ENCODE measurements around the gene CASK.

The CASK gene

DNA sequence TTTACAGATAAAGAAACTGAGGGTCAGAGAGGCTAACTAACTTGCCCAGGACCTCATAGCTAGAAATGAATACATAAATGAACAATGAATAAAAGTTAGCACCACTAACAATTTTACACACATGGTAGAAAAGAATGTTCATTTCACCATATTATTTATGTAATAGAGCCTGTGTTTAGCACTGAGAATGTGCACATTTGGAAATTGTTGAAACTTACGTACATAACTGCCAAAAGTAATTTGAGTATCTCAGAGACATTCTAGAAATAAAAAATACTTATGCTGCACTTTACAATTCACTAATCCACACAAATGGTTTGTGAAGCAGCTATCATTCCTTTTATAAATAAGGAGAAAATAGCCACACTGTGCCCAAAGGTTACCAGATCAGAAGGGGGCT, 9.9 kb downstream of the CASK start:
- DNase-seq (ENCODE audit: low read depth in 4 of 4, low spot score in 1 of 4) = no peak

GRCh38 chrX:41912923-41913322, 10.4 kb downstream of the CASK start:
- no peak for DNase-seq (ENCODE audit: low read depth in 4 of 4, low spot score in 1 of 4)

DNA sequence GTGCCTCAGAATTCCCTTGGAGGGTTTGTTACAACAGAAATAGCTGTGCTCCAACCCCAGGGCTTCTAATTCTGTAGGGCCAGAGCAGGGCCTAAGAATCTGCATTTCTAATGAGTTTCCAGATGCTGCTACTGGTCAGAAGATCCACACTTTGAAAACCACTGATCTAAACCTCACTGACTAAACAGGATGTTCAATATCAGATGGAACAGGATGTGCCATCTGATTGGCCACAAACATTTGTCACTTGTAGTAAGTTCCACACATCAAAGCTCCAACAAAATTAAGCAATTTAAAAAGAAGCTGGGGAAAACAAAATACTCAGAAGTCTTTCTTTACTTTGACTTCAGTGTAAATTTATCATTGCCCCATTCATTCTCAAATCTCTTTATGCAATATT, 14.3 kb downstream of the CASK start:
- no peak for DNase-seq (ENCODE audit: low read depth in 4 of 4, low spot score in 1 of 4)

DNA sequence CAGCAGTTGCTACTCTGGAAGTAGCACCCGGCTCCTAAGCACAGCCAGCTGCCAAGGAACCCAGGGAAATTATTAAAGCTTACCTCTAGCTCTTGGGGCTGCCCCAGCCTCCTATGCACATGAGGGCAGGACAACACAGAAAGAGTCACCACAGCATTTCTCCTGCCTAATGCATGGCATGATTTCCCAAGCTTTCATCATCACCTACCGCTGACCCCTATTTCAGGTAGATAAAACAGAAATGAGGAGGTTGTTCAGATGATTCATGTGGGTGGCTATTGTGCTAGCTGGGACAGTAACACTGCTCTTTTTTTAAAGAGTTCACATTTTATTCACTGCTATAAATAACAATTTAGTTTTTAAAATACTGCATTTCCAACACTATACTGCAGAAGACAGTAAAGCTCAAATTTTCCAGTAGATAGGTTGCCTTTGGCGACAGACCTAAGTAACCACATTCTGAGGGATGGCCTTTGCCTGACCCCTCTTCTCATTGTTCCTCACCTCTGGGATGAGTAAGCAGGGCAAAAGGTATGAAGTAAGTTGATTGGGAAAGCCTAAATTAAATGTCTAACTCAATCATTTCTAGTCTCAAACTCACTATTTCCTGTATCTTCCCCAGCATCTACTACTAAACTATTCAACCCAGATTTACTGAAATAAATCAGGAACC, 16.7 kb downstream of the CASK start:
- no peak for DNase-seq (ENCODE audit: low read depth in 4 of 4, low spot score in 1 of 4)

DNA sequence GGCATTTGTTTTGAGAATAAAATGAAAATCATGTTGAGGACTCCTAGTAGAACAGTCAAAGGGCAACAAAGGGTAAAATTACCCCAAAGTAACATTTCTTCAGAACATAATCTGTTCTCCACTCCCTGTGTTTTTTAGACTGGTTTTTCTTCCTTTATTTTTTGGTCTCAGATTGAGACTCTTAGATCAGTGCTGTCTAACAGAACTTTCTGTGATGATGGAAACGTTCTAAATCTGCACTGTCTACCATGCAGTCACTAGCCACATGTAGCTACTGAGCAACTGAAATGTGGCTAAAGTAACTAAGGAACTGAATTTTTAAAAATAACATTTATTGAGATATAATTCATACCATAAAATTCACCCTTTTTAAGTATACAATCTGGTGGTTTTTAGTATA, 19.8 kb downstream of the CASK start:
- DNase-seq (ENCODE audit: low read depth in 4 of 4, low spot score in 1 of 4) = no peak

GRCh38 chrX:41900321-41900720, 23.0 kb downstream of the CASK start:
- DNase-seq (ENCODE audit: low read depth in 4 of 4, low spot score in 1 of 4) = no peak

- DNase-seq (ENCODE audit: low read depth in 4 of 4, low spot score in 1 of 4) = no peak
These were observed 27.5 kb downstream of the CASK start for GRCh38 chrX:41895826-41896225.

DNA sequence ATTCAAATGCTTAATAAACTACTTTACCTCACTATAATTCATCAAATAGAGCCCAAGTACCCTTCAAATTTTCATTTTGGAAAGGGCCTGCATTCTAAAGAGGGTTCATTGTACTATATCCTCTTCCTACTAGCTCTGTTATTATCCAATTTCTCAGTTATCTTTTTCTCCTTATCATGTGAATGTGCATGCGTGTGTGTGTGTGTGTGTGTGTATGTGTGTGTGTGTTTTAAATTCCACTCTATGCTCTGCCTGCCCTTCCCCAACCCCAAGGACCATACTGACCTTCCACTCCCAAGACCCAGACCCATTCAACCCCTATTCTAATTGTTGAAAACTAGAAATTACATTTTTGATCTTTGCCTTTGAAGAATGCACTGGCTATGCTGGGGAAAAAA, 33.3 kb downstream of the CASK start:
- DNase-seq (ENCODE audit: low read depth in 4 of 4, low spot score in 1 of 4) = no peak

GRCh38 chrX:41889317-41890025, 33.9 kb downstream of the CASK start:
- no peak for DNase-seq (ENCODE audit: low read depth in 4 of 4, low spot score in 1 of 4)

GRCh38 chrX:41887691-41888090, 35.7 kb downstream of the CASK start:
- DNase-seq (ENCODE audit: low read depth in 4 of 4, low spot score in 1 of 4) = no peak

GRCh38 chrX:41885724-41886123, 37.6 kb downstream of the CASK start:
- no peak for DNase-seq (ENCODE audit: low read depth in 4 of 4, low spot score in 1 of 4)

- DNase-seq (ENCODE audit: low read depth in 4 of 4, low spot score in 1 of 4) = no peak
These were observed 42.2 kb downstream of the CASK start for GRCh38 chrX:41881166-41881565.

- no peak for DNase-seq (ENCODE audit: low read depth in 4 of 4, low spot score in 1 of 4)
These were observed 46.2 kb downstream of the CASK start for GRCh38 chrX:41877167-41877566.

- DNase-seq (ENCODE audit: low read depth in 4 of 4, low spot score in 1 of 4) = no peak
These were observed 48.2 kb downstream of the CASK start for GRCh38 chrX:41875142-41875541.

DNA sequence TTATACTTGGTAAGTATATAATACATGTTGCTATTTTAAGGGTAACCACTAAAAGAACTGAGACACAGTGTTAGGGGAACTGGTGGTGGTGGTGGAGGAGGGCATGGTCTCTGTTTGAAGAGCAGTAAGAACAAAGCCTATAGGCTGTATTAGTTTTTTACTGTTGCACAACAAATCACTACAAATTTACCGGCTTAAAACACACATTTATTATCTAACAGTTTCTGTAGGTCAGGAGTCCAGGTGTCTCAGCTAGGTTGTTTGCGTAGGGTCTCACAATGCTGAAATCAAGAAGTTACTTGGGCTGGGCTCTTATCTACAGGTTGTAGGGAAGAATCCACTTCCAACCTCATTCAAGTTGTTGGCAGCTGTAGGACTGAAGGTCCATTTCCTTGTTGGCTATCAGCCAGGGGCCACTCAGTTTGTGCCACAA, 52.6 kb downstream of the CASK start:
- no peak for DNase-seq (ENCODE audit: low read depth in 4 of 4, low spot score in 1 of 4)

GRCh38 chrX:41868392-41868977, 54.9 kb downstream of the CASK start:
- DNase-seq (ENCODE audit: low read depth in 4 of 4, low spot score in 1 of 4) = no peak

- DNase-seq (ENCODE audit: low read depth in 4 of 4, low spot score in 1 of 4) = no peak
These were observed 59.8 kb downstream of the CASK start for GRCh38 chrX:41863343-41864203.

DNA sequence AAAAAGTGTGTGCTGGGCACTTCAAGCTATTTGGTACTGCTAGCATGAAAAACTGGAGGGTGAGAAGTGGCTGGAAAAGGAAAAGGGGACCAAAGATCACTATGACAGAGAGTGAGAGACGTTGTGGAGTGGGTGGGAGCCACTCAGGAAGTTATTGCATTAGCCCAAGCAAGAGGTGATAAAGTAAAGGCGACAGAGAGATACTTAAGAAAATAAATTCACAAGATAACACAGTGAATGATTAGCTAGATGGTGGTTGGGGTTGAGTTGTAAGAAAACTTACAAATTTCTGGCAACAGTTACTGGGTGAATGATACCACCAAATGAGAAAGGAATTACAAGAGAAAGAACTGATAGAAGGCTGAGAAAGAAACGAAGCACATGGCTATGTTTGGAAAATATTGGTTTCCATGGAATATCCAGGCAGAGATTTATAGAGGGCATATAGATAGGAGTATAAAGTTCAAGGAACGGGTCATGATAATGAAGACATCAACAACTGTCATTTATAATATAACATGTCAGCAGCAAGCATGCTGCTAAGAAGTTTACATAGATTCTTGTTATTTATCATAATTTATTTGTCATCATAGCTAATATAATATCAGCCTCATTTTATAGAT, 60.7 kb downstream of the CASK start:
- no peak for DNase-seq (ENCODE audit: low read depth in 4 of 4, low spot score in 1 of 4)

- DNase-seq (ENCODE audit: low read depth in 4 of 4, low spot score in 1 of 4) = no peak
These were observed 65.1 kb downstream of the CASK start for GRCh38 chrX:41858161-41858775.

GRCh38 chrX:41857670-41858069, 65.7 kb downstream of the CASK start:
- DNase-seq (ENCODE audit: low read depth in 4 of 4, low spot score in 1 of 4) = no peak

- no peak for DNase-seq (ENCODE audit: low read depth in 4 of 4, low spot score in 1 of 4)
These were observed 76.6 kb downstream of the CASK start for GRCh38 chrX:41846714-41847113.

All from stimulated activated CD4-positive, alpha-beta T cell treated with anti-CD3 and anti-CD28 coated beads, Interleukin-1b, Interleukin-23, amount 100 ng/mL, for 24 hours (primary cell).